HG02970 (cell line): ENCODE data around the gene IL7R.

Experiments
- ATAC-seq: cut with Tn5 transposase; IDR thresholded peaks from one replicate; pipeline ENCODE4 v1.9.1; 2021; ENCODE audit warnings: mild to moderate bottlenecking, moderate library complexity, moderate number of reproducible peaks; ENCODE audit not compliant: unreplicated experiment, low FRiP score

IL7R gene

DNA sequence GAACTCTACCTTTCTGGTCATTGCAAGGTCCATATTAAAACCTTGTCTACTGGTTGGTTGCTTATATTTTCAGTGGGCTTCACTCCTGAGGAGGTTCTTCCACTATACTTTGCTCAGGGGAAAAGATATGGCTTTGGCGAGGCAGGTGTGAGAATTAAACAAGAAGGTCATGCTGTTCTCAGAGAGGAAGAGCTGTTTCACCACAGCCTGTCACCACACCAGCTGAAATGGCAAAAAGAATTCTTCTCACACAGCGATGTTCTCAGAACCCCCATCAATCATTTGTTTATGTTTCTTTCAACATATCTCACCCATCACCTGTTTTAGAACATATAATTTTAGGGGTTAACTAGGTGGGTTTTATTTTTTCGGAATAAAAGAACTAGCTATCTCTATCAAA, 43.1 kb downstream of the IL7R start:
- no peak for ATAC-seq

GRCh38 chr5:35900972-35901695, 44.4 kb downstream of the IL7R start:
- no peak for ATAC-seq

DNA sequence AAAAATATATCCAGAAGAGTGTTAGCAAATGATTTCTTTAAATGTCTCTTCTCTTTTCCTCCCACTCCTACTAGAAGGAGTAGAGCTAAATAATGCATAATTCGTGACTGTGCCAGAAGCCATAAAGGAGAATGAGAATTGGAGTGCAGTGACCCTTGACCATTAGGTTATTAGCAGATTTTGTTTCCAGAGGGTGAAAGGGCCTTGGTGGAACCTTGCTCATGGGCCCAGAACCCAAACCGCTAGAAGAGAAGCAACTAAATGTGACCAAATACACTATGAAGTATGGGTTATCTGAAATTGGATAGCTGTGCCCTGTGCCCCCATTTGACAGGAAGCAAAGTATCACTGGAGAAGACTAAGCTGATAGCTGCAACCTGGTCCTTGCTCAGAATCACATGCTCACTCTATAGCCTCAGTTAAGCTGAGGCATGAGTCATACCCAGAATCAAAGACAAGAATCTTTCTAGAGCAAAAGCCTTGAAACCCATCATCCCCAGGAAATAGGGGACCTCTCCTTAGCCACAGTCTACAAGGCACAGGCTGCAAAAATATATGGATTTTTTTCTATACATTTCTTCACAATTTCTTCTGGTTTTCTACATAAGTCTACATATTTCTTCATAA, 45.5 kb downstream of the IL7R start:
- no peak for ATAC-seq

DNA sequence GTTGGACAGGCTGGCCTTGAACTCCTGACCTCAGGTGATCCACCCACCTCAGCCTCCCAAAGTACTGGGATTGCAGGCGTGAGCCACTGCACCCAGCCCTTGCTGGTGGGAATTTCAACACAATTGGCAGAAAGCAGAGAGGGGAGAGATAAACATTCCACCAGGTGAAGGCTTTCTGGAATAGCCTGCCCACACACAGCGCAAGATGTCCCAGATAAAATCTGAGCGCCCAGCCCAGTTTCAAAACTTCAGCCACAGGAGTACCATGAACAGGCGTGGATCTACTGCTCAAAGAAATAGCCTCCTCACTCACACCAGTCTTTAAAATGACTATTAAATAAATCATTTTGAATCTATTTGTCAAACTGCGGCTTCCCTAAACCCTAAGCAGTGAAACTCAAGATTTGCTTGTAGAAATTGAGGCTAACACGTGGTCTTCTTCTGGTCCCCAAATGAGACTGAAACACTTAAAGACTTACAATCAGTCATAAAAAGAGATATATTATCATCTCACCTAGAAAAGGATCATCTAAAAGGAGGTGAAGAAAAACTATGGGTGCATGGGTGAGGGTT, 47.0 kb downstream of the IL7R start:
- ATAC-seq = no peak

DNA sequence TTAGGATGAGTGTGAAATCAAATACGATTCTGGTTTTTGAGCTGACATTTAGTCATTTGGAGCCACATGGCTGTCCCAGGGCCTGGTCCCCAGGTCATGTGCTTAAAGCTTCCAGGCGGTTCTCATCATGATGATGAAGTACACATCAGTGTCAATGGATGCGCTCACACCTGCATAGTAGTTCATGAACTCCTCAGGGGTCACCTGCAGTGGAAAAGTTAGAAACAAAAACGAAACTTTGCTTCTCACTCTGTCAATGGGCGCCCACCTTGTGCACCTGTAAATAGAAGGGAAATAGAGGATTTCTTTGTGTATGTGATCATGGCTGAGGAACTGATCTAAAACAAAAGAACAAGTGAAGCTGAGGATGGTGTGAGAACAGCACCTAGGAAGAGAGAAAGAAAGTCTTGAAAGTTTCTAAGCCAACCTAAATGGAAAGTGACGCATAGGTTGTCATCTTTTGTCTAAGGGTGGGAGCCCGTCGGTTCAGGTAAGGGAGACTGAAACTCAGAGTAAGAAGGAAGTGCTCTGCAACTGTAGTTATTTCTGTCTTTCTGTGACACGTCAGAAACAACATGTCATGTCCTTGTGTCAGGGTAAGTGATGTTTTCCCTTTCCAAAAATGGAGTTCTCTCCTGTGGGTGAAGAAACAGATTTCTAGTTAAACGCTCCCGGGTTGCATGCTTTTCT, 47.9 kb downstream of the IL7R start:
- ATAC-seq = no peak

- ATAC-seq = no peak
Observed at GRCh38 chr5:35908228-35908627, 51.5 kb downstream of the IL7R start.

GRCh38 chr5:35908814-35909213, 52.1 kb downstream of the IL7R start:
- ATAC-seq = no peak

GRCh38 chr5:35919191-35919590, 62.5 kb downstream of the IL7R start:
- no peak for ATAC-seq

- ATAC-seq = no peak
Observed at GRCh38 chr5:35920890-35921289, 64.2 kb downstream of the IL7R start.

GRCh38 chr5:35921930-35922329, 65.2 kb downstream of the IL7R start:
- ATAC-seq = no peak

- ATAC-seq = no peak
Observed at GRCh38 chr5:35922468-35922867, 65.8 kb downstream of the IL7R start.

DNA sequence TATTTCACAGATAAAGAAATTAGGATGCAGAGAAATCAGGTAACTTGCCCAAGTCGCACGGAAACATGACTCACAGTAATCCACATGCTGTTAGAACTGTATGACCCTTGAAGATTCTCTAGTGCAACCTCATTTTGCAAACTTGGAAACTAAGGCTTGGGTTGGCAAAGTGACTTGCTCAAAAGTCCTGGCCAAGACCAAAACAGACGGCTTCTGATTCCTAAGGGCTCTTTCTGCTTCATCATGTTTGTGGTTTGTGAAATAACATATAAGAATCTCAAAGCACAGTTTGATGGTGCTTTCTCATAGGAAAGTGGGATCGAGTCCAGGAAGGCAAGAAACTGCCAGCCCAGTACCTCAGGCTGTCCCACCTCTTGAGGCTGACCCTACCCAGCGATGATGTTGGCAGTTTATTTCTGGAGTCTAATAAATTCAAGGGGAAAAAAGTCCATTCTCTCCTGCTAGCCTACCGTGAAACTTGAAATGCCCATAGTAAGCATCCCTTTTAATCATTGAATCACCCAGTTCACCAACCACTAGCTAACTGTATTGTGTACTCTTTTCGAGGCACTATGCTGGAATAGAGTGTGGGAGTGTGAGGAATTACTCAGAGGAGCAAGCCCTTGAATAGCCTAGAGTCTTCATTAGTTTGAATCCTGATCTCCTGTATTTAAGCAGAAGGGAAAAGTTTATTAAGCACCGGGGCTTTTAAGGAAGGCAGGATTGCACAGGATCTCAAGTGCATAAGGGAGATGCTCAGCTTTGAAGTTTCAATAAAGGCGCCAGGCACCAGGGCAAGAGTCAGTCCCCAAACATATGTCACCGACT, 67.6 kb downstream of the IL7R start:
- ATAC-seq = no peak

DNA sequence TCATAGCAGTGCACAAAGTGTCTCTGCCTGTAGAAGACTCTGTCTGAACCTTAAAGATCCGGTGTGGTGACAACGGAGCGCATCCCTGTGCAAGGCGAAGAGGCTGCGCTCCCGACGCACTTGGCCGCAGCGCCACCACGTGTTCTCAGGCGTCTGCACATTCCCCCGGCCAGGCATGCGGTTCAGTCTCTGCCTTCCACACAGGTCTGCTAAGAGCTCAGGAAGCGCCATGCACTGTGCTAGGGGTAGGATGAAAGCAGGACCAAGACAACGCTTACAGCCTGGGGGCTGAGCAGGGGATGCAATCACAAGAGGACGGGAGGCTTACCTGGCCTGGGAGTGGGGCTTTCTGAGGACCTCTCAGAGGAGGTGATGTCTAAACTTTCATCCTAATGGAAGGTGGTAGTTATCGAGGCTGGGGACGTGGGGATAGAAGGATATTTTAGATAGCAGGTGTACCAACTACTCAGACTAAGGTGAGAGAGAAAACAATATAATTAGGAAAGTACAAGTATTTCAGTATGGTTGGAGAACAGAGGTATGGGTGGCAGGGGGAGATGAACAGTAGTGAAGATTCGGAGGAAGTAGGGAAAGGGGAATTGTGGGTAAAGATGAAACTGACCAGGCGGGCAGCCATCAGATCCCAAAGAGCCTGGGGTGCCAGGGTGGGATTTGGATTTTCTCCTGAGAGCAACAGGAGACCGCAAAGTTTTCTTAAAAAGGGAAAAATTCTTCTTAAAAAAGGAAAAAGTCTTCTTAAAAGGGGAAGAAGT, 68.4 kb downstream of the IL7R start:
- ATAC-seq = no peak

DNA sequence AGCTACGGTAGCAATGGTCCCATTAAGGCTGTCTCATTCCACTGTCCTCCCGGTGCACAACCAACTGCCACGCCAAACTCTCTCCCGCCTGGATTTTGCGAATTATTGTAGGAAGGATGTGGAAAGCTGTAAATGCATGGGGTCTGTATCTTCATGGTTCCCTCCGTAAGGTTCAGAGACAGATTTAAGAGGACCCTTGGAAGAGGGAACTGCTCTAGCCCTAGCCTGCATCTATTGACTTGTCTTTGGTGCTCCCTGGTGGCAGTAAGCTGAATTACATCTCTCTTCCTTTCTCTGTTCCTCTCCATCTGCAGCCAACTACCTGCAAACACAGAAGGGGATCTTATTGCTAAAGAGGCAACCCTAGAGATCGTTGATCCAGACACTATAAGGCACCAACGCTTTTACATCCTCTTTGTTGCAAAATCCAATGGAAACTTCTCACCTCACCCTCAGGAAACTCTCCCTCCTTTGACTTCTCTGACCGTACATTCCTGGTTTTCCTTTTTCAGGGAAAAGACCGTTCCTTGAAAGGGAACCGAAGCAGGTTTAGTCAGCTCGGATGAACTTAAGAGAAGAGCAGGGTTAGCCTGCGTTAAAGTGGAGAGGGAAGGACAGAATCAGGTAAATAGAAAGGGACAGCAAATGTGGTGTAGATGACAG, 69.8 kb downstream of the IL7R start:
- ATAC-seq = no peak
